ENCODE measurements around the gene CTNNA1.

The CTNNA1 gene

GRCh38 chr5:138789771-138790242, 36.6 kb downstream of the CTNNA1 start (continued):
- TF ChIP-seq, protein P1, sequence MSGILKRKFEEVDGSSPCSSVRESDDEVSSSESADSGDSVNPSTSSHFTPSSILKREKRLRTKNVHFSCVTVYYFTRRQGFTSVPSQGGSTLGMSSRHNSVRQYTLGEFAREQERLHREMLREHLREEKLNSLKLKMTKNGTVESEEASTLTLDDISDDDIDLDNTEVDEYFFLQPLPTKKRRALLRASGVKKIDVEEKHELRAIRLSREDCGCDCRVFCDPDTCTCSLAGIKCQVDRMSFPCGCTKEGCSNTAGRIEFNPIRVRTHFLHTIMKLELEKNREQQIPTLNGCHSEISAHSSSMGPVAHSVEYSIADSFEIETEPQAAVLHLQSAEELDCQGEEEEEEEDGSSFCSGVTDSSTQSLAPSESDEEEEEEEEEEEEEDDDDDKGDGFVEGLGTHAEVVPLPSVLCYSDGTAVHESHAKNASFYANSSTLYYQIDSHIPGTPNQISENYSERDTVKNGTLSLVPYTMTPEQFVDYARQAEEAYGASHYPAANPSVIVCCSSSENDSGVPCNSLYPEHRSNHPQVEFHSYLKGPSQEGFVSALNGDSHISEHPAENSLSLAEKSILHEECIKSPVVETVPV (CRISPR knock-in tag; IDR thresholded peaks at IDR 0.05) = no peak
- TF ChIP-seq RARB (CRISPR knock-in tag; IDR thresholded peaks at IDR 0.05) = no peak

DNA sequence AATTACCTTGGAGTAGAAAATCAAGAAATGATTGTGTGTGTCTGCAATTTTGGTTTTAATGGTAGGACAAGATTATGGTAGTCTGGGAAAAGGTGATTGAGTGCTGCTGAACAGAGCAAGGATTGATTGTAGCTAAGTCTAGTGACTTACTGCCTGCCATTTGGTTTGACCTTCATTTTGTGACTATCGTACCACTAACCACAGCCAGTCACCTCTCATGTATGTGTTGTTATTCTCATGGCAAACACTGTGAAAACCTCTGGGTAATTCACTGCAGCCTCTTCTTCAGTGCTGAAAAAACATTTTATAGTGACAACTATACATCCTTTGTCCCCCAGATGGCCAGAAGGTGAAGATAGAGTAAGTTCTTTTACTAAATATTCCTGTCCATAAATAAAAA, 37.5 kb downstream of the CTNNA1 start:
- TF ChIP-seq, protein P1 (CRISPR knock-in tag; IDR thresholded peaks at IDR 0.05) = no peak
- TF ChIP-seq TSHZ2 (CRISPR knock-in tag; IDR thresholded peaks at IDR 0.05) (no peak), ZFP30 (CRISPR knock-in tag; IDR thresholded peaks at IDR 0.05) (no peak), CSDC2 (CRISPR knock-in tag; IDR thresholded peaks at IDR 0.05) (no peak), TOX (CRISPR knock-in tag; IDR thresholded peaks at IDR 0.05; ENCODE audit: borderline replicate concordance) (no peak), RARB (CRISPR knock-in tag; IDR thresholded peaks at IDR 0.05) (no peak), OSR1 (CRISPR knock-in tag; IDR thresholded peaks at IDR 0.05) (no peak), SNAI2 (CRISPR knock-in tag; IDR thresholded peaks at IDR 0.05) (no peak), TCF4 (CRISPR knock-in tag; IDR thresholded peaks at IDR 0.05; ENCODE audit: borderline replicate concordance) (no peak), PATZ1 (CRISPR knock-in tag; IDR thresholded peaks at IDR 0.05; ENCODE audit: borderline replicate concordance) (no peak), ZNF8 (CRISPR knock-in tag; IDR thresholded peaks at IDR 0.05) (no peak)
- TF ChIP-seq, protein P2, sequence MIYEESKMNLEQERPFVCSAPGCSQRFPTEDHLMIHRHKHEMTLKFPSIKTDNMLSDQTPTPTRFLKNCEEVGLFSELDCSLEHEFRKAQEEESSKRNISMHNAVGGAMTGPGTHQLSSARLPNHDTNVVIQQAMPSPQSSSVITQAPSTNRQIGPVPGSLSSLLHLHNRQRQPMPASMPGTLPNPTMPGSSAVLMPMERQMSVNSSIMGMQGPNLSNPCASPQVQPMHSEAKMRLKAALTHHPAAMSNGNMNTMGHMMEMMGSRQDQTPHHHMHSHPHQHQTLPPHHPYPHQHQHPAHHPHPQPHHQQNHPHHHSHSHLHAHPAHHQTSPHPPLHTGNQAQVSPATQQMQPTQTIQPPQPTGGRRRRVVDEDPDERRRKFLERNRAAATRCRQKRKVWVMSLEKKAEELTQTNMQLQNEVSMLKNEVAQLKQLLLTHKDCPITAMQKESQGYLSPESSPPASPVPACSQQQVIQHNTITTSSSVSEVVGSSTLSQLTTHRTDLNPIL (CRISPR knock-in tag; IDR thresholded peaks at IDR 0.05; ENCODE audit: low read depth) = no peak
- ATAC-seq = no peak

- no peak for ATAC-seq
- TF ChIP-seq ZC3H10 (CRISPR knock-in tag; IDR thresholded peaks at IDR 0.05) (no peak), SNAI2 (CRISPR knock-in tag; IDR thresholded peaks at IDR 0.05) (no peak), TOX (CRISPR knock-in tag; IDR thresholded peaks at IDR 0.05; ENCODE audit: borderline replicate concordance) (no peak), TSHZ2 (CRISPR knock-in tag; IDR thresholded peaks at IDR 0.05) (no peak), ESRRG (CRISPR knock-in tag; IDR thresholded peaks at IDR 0.05) (no peak), ZNF565 (CRISPR knock-in tag; conservative IDR thresholded peaks at IDR 0.05; ENCODE audit: low read depth) (no peak)
- TF ChIP-seq, protein P2 (CRISPR knock-in tag; IDR thresholded peaks at IDR 0.05; ENCODE audit: low read depth) = no peak
- TF ChIP-seq, protein P1 (CRISPR knock-in tag; IDR thresholded peaks at IDR 0.05) = no peak
Observed at GRCh38 chr5:138792195-138792790, 39.1 kb downstream of the CTNNA1 start.

All from SK-N-SH treated with all-trans-retinoic acid at 6 μM for 48 hours (cell line).